ENCODE measurements around the gene PJVK.
A peak's percentile ranks its signal among the peaks of the same experiment; 100 is the strongest.

The PJVK gene

GRCh38 chr2:178450524-178450773 is 729 bp upstream of the PJVK start:
- no peaks in the 10 kb centered on the region for H3K27me3 ChIP-seq (ENCODE audit: insufficient read depth, poor library complexity, severe bottlenecking)
- no peak for DNase-seq (ENCODE audit: low read depth in 1 of 2, low spot score in 1 of 2)
- H3K27ac ChIP-seq (replicated peaks), result peak overlapping the region; percentile 89
- TF ChIP-seq SPI1 (IDR thresholded peaks at IDR 0.05; ENCODE audit: borderline replicate concordance, low read depth) (no peak), POLR2AphosphoS5 (IDR thresholded peaks at IDR 0.05; ENCODE audit: low read depth) (no peak), REST (IDR thresholded peaks at IDR 0.05; ENCODE audit: insufficient replicate concordance, low read depth) (no peak), GABPA (IDR thresholded peaks at IDR 0.05; ENCODE audit: low read depth) (no peak), CTCF (IDR thresholded peaks at IDR 0.05; ENCODE audit: insufficient read depth, low read length) (no peak)
- H3K4me3 ChIP-seq (replicated peaks; ENCODE audit: insufficient read depth, low read length), result peak overlapping the region; percentile 88

- DNase-seq (ENCODE audit: low read depth in 1 of 2, low spot score in 1 of 2), result no peak
- H3K4me3 ChIP-seq (replicated peaks; ENCODE audit: insufficient read depth, low read length), result no peak overlapping the region
- H3K27me3 ChIP-seq (ENCODE audit: insufficient read depth, poor library complexity, severe bottlenecking), result no peaks in the 10 kb centered on the region
- TF ChIP-seq REST (IDR thresholded peaks at IDR 0.05; ENCODE audit: insufficient replicate concordance, low read depth) (no peak), CTCF (IDR thresholded peaks at IDR 0.05; ENCODE audit: insufficient read depth, low read length) (no peak), SPI1 (IDR thresholded peaks at IDR 0.05; ENCODE audit: borderline replicate concordance, low read depth) (no peak), POLR2AphosphoS5 (IDR thresholded peaks at IDR 0.05; ENCODE audit: low read depth) (no peak), GABPA (IDR thresholded peaks at IDR 0.05; ENCODE audit: low read depth) (no peak)
- H3K27ac ChIP-seq (replicated peaks), result no peak overlapping the region
Measured at GRCh38 chr2:178452334-178452733, 1.2 kb downstream of the PJVK start.

GRCh38 chr2:178452870-178453269 is 1.7 kb downstream of the PJVK start:
- Histone ChIP-seq H3K4me3 (replicated peaks; ENCODE audit: insufficient read depth, low read length) (no peak overlapping the region), H3K27ac (replicated peaks) (no peak overlapping the region), H3K27me3 (ENCODE audit: insufficient read depth, poor library complexity, severe bottlenecking) (no peaks in the 10 kb centered on the region)
- no peak for DNase-seq (ENCODE audit: low read depth in 1 of 2, low spot score in 1 of 2)
- TF ChIP-seq SPI1 (IDR thresholded peaks at IDR 0.05; ENCODE audit: borderline replicate concordance, low read depth) (no peak), POLR2AphosphoS5 (IDR thresholded peaks at IDR 0.05; ENCODE audit: low read depth) (no peak), REST (IDR thresholded peaks at IDR 0.05; ENCODE audit: insufficient replicate concordance, low read depth) (no peak), GABPA (IDR thresholded peaks at IDR 0.05; ENCODE audit: low read depth) (no peak), CTCF (IDR thresholded peaks at IDR 0.05; ENCODE audit: insufficient read depth, low read length) (no peak)

Measured in HL-60 (cell line).